HG03135 (cell line): ENCODE results near the gene MESD.

Experiments used
- ATAC-seq: cut with Tn5 transposase; IDR thresholded peaks from one replicate; pipeline ENCODE4 v1.9.1; 2021; ENCODE audit warnings: mild to moderate bottlenecking, moderate library complexity; ENCODE audit not compliant: unreplicated experiment

MESD gene

DNA sequence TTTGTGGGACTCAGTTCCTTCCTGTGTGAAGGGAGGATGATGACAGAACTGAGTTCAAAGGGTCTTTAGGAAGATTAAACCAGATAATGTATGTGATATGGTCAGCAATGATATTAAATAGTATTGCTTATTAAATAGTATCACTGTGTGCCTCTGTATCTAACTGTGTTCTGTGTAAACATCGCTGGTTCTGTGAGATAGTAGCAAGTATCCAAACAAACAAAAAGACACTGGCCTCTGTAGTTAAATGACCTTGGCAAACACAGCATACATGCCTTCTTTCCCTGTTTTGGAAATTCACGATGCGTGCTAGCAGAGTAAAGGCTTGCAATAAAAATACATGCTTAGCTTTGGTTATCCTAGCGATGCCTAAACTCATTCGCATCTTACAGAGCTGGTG, 76.1 kb downstream of the MESD start:
- no peak for ATAC-seq

DNA sequence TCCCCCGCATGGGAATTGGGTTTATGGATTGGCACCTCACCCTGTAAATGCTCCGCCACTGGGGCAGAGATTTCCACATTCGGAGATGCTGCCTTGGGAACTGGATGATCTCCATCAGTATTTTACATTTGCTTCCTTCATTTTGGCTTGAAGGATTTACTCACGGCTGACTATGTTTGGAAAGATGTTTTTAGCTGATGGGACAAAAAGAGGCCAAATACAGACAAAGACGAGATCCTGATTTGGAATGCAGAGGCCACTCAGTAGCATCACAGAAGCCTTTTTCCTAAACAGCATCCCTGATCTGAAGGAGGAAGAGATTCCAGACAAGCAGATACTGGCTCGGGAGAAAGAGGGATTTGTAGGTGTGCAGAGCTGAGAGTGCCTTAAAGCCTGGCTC, 76.9 kb downstream of the MESD start:
- ATAC-seq = no peak

DNA sequence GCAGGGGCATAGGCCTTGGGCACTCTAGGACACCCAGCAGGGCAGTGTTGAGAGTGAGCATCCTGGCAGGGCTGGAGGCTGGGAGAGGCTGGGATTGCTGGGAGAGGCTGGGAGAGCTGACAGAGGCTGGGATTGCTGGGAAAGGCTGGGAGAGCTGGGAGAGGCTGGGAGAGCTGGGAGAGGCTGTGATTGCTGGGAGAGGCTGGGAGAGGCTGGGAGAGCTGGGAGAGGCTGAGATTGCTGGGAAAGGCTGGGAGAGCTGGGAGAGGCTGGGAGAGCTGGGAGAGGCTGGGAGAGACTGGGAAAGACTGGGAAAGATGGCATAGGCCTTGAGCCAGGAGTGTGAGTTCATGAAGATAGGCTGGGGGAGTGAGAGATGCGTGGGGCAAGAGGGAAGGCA, 77.8 kb downstream of the MESD start:
- no peak for ATAC-seq

DNA sequence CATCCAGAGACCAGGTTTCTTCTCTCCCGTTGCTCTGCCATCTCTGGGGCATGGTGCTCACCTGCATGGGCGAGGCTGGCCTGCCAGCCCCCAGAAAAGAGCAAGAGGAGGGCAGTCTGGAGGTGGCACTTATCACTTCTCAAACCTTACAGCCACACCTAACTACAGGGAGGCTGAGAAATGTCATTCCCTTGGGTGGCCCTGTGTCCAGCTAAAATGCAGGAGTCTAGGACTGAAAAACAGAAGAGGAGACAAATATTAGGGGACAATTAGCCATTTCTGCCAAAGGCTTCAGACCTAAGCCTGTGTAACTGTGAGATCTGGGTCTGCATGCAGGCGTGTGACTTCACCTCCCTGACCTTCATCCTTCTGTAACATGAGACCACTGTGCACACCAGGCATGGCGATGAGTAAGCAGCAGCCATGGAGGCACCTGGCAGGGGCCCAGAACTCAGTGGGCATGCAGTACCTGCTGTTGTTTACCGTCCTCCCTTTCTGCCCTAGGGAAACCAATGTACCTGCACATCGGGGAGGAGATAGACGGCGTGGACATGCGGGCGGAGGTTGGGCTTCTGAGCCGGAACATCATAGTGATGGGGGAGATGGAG, 83.4 kb downstream of the MESD start:
- no peak for ATAC-seq

DNA sequence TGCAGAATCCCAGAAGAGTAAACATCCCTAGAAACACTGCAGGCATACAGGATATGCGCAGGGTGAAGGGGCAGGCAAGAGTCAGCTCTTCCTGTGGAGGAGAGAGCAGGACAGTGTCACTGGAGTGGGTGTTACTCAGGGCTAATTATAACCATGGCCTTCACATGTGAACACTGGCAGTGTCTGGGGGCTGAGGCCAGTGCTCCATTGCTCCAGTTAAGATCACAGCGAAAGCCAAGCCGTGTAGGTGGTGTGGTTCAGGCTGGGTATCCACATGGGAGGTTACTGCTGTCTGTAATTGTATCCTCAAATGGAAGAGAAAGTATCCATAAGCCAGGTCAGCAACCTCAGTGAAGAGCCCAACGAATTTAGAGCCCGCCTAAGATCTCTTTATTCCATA, 84.6 kb downstream of the MESD start:
- ATAC-seq = no peak

DNA sequence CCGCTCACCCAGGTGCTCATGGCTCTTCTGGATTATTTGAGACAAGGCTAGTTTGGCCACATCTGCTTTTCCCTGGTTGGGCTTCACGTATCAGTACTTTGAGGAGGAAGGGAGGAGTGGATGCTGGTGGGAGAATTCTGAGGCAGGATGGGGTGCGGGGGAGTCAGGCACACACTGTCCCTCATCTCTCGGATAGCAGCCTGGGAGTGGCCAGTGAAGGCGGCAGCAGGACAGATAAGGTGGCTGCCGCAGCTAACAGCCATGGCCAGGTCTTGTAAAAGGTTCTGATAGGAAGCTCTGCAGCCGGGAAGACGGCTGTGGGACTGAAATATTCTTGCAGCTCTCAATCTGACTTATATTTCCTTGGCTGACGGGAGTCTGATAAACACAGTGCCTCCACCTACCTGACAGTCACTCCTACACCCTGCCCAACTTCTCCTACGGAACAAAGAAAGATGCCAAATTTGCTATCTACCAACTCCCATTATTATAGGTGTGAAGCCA, 87.3 kb downstream of the MESD start:
- no peak for ATAC-seq

DNA sequence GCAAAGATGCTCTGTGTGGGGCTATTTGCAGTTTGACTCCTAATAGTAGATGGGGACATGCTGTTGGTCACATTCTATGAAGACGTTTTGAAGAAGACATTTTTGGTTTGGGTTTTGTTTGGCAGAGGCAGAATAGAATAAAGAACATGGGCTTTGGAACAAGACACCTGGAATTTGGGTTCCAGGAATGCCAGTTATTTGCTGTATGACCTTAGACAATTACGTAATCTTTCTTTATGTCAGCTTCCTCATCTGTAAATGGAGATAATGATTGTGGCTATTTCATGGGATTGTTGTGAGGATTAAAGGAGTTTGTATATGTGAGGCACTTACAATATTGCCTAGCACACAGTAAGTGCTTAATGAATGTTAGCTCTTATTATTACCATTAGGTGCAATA, 91.6 kb downstream of the MESD start:
- ATAC-seq = no peak
